AG08396 (cell line): Measurements from ENCODE around the gene PODXL.
"Not testable (repeated sequence)": the region's sequence is repeated elsewhere in the genome, so short reads cannot be mapped to it uniquely, and the experiment has no call there.

ENCODE experiments used
- DNase-seq: peaks from one replicate; pipeline ENCODE4 v3.0.0; 2012; ENCODE audit warnings: low spot score, mixed read lengths

Gene PODXL

DNA sequence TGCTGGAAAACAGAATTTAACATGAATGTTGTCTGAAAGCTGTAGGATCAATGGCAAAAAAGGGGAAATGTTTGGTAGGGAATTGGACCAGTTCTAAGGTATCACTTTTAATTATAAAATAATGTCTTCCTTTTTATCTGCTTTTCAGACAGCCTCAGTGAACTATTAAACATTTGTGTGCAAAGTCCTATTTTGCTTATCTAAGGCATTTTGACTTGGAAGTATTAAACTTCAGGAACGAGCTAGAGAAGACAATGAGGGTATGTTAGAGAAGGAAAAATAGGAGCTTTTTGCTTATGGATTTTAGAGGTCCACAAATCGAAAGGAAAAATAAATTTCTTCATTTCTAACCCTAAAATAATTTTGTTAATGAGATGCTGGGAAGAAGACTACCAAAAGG lies 63.3 kb downstream of the PODXL start:
- DNase-seq: no peak

DNA sequence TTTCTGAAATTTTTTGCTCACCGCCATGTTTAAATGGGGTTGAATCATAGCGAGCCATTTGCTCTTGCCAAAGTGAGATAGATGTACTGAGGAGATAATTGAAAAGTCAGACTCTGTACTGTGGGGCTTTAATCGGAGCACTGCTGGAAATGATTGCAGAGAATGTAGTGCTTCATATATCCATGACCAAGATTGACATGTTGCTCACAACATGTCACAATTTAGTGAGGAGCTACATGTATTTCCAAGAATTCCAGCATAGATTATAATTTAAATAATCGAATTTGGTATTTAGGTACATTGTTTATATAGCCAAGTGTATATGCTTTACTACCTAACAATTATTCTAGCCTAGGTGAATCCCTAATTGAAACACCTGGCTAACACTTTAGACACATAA lies 66.5 kb downstream of the PODXL start:
- DNase-seq: no peak

DNA sequence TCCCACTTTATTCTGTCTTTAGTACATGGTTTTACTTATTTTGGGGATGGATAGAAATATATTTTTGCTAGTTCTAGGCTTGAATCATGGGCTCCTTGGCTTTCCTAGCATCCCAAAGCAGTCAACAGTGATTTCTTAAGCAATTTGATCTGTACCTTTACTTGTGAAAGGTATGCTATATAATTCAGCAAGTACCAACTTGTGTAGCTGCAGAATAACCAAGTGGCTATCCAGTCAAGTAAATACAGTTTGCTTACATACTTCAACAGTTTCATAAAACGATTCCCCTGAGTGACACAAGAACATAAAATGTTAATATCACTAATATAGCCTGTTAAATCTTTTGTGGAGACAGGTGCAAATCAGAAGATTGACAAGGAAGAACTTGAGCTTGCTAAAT lies 67.2 kb downstream of the PODXL start:
- no peak for DNase-seq

DNA sequence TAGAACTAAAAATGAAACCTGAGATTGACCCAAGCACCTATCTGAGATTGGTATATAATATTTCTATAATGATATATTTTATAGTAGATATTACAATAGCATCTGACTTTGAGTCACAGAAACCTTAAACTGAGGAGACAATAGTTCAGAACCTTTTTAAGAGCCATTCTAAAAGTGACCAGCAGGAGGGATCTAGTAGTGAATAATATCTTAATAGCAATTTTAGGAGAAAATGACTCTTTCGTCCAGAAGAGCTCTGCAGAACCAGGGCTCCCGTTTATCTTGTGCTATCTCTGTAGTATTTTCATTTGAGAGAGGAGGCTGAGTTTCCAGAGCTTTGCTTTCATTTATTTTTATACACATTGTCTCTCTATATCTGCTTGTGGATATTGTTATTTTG lies 68.1 kb downstream of the PODXL start:
- no peak for DNase-seq

DNA sequence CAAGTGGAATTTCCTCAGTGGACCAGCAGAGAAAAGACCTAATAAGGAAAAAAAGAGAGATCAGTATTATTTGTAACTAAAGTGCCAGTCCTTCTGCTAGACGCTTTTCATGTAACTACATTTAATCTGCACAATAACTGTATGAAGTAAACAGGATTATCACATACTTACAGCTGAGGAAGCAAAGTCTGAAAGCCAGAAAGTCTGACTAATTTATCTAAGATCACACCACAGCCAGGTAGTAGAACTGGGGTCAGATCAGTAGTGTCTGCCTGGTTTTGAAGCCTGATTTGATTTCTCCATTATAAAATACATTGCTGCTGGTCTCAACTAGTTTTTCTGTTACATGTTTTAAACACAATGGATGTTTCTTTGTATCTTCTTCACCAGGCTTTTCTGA lies 69.2 kb downstream of the PODXL start:
- no peak for DNase-seq

DNA sequence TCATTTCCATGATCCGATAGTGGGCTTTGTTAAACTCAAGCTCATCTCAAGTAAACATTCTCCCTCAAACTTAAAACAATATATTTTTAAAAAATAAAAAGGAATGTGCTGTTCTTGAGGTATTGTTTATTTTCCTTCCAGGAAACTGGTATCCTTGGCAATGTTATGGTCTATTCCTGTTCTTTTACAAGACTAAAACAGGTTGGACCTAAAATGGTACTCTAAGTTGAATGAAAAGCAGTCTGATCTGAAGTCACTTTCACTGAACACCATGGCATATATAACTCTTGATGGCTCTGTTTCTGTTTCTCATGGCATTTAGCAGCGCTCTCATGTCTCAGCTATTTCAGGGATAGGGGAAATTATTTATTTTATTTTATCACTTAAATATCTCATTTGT lies 70.1 kb downstream of the PODXL start:
- no peak for DNase-seq

DNA sequence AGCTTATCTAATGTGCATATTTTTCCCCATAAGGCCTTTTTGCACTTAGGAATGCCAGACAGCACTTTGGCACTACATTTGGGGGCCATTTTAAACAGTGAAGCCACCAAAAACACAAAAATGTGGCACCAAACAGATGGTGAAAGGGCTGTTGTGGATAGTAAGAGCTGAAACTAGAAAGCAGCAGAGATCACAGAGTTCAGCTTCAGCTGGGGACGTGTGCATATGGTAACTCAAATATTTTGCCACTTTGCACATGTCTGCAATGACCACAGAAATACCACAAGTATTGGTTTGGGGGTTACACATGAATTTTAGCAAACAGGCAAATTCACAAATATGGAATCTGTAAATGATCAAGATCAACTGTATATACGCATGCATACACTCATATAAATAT lies 72.8 kb downstream of the PODXL start:
- no peak for DNase-seq

DNA sequence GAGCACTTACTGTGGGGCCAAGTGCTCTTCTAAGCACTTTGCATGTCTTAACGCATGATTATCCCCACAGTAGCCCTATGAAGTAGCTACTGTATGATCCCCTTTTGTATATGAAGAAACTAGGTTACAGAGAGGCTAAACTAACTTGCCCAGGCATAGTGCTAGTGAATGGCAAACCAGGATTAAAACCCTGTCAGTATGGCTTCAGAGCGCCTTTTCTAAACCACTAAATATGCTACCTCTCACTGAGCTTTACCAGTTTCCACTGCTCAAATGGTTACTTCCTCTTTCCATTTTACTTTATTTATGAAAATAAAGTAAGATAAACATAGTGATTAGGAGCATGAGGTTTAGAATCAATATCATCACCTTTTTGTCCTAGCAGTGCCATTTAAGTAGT lies 73.6 kb downstream of the PODXL start:
- no peak for DNase-seq

DNA sequence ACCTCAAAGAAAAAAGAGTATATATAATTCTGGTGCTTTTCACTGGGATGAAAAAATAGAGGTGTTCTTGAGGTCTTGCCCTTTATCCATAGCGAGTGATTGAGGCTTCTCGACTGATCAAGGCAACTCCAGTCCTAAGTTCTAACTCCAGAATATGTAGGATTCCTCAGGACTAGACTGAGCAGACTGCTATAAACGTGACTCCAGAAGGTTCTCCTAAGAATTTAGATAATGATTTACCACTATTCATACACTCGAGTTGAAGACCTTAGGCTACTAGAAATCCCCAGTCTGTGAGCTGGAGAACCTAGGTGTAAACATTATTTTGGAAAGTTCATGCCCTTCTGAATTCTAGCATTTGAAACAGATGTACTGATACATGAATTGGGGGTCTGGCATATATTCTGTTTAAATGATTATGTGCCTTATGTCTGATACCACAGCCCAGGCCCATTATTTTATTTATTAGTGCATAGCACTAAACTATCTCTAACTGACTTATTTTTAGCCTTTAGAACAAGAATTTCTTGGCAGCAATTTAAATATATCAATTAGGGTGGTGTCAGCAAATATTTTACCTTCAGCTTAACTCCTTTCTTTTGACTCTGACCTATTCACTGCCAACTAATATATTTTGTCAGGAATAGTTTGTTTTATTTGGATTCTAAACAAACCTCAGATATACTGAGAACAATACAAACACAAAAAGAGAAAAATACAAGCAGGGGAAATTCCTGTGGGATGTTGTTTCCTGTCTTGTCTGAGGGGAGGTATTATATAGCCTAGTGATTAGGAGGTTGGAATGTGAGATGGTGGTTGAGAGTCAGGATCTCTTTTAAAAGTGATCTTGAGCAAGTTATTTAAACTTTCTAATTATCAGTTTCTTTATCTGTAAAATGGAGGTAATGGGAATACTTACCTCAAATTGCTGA lies 75.8 kb downstream of the PODXL start:
- no peak for DNase-seq

DNA sequence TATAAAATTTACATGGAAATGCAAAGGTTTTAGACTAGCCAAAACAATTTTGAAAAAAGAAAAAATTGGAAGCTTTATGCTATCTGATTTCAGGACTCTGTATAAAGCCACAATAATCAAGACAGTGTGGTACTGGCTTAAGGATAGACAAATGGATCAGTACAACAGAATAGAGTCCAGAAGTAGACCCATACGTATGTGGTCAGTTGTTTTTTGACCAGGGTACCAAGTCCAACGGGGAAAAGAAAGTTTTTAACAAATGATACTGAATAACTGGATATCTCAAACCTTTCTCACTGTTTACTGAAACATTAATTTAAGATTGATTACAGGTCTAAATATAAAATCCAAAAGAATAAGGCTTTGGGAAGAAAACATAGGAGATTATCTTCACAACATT lies 79.7 kb downstream of the PODXL start:
- no peak for DNase-seq

DNA sequence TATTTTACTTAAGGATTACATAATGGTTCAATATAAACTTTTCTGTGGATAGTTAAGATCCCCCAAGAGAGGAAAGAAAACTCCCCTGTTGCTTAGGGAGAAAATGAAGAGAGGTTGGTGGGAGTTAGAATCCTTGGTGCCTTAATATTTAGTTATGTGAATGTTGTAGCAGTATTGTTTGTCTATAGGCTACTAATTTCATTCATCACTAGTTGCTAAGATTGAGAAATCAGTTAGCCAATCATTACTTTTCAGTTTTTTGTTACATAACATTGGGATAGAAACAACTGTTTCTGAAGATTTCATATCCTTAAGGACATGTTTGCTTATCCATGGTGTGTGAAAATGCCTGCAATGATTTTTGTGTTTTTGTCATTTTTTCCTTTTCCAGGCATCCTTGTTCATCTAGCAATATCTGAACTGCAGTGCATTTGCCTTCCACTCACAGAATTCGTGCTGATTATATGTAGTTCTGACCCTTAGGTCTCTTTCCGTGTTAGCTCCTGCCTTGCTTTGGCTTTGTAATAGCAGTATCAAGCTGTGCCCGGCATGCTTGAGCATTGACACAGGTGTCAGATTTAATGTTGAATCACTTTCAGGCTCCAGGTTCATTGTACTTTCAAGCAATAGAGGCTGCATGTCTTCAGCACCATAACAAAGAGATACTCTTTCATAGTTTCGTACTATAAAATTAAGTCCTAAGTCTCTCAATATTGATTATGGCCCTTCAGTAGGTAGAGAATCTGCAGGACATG lies 85.0 kb downstream of the PODXL start:
- no peak for DNase-seq

DNA sequence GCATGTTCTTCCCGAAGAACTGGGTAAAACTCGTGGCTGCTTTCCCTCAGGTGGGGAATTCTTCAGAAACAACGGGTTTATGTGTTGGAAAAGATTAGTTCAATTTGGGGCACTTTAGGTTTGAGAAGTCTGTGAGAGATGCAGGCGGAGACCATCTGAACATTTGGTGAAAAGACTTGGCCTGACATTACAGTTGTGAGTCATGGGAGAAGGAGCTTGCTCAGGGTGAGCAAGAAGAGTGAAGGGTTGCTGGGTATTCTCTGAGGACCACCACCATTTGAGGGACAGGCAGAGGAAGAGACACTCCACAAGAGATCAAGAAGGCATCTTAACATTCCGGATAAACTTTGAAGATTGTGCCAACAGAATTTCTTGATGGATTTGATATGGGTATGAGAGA lies 88.6 kb downstream of the PODXL start:
- no peak for DNase-seq

DNA sequence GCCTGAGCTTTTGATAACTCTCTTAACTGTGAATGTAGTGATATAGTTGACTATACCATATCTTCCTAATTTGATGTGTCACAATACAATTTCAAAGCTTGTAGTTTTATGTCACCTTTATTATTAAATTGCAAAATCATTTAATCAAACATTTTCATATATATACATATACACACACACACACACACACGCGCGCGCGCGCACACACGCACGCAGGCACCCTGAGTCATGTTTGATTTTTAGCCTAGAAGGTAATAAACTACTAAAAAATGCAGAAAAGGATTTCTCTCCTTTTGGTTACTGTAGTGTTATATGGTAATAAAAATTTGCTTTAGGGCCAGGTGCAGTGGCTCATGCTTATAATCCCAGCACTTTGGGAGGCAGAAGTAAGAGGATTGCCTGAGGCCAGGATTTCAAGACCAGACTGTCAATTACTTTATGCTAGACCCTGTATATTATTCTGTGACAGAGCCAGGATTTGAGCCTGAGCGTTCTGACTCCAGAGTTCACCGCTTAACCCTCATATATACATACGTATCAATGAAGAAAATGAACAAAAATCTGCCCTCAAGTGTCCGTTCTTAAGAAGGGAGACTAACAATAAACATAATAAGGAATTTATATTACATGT lies 89.6 kb downstream of the PODXL start:
- no peak for DNase-seq

DNA sequence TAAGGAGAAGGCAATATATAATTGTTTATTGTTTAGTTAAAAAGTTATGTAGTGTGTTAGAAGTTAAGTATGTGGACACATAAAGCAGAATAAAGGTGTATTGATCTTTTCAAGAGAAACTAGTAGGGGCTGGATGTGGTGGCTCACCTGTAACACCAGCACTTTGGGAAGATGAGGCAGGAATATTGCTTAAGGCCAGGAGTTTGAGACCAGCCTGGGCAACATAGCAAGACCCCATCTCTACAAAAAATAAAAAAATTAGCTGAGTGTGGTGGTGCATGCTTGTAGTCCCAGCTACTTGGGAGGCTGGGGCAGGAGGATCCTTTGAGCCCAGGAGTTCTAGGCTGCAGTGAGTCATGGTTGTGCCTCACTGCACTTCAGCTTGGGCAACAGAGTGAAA lies 93.7 kb downstream of the PODXL start:
- DNase-seq: not testable (repeated sequence)

DNA sequence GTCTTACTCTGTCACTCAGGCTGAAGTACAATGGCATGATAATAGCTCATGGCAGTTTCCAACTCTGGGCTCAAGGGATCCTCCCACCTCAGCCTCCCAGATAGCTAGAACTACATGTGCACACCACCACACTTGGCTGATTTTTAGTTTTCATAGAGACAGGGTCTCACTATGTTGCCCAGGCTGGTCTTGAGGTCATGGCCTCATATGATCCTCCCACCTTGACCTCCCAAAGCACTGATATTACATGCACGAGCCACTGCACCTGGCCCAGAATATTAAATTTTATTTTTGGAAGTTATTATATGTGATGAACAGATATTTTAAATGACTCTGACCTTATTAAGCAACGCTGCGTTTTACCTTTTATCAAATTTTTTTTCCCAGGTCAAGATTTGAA lies 94.4 kb downstream of the PODXL start:
- no peak for DNase-seq

DNA sequence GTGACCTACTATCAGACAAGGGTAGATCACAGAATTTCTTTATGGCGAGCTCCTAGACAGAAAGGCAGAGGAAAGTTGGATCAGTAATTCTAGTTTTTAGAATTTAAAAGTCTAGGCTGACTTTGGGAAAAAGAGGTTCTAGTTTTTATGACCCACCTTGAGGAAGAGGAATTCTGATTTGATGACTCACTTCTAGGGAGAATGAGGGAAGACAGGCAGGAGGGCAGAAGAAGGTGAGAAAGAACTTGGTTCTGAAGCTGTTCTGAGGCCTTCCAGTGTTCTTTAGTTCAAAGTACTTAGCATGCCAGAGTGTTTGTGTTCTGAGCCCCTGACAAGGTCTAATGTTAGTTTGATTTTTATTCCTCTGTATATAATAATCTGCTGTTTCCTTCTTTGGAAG lies 97.2 kb downstream of the PODXL start:
- DNase-seq: no peak

DNA sequence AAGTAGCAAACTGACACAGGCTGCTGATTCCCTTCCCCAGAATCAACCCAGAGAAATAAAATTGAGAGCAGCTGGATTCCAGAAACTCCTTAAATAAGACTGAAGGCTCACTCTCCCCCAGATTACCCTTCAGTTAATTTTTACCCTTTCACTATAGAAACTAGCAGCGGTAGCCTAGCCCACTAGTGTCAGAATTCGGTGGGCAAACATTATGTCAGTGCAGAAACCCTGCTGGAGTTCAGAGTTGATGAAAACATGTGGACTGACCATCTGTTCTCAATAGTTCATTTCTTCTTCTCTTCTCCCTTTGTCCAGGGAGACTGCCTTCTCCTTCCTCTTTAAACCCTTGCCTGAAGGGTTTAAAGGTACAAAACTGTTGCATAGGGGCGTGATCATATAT lies 100.1 kb downstream of the PODXL start:
- DNase-seq: no peak

DNA sequence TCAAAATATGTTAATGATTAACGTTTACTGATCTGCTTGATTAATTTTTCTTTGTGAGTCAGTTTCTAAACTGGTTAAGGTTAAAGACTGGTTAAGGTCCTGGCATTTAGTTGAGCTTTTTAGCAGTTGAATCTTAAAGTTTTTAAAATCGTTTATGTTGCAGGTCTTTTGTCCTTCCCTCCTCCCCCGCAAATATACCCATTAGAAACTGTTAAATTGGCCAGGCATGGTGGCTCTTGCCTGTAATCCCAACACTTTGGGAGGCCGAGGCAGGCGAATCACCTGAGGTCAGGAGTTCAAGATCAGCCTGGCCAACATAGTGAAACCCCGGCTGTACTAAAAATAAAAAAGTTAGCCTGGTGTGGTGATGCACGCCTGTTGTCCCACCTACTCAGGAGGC lies 100.9 kb downstream of the PODXL start:
- no peak for DNase-seq

DNA sequence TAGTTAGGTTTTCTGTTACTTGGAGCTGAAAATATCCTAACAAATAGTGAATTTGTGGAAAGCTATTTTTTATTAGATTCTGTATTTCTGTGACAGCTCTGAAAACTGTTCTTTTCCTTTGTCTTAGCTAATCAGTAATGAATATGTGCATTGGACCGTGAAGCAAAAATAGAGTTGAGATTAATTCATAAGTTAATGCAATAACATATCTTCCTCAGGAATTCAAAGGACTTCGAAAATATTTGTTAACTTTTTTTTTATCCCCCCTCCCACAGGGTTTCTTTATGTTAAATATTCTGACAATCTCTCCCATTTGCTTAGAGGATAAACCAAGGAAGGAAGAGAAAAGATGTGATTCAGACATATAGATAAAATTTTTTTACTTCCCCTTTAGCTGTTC lies 101.4 kb downstream of the PODXL start:
- no peak for DNase-seq

DNA sequence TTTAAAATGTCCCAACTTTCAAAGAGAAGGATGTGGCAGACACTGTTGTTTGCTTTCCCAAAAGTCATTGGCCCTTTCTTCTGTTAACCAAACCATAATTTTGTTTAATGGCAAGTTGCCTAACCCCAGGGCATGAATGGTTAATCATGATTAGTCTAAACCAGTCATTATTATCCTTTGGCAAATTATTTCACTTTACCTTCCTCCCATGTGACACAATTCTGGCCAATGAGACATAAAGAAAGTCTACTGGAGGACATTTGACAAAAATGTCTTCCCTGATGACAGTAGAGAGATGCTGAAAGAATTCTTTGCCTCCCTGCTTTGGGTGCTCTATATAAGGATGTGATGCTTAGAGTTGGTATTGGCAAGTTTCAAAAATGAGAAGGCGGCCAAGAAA lies 101.9 kb downstream of the PODXL start:
- no peak for DNase-seq
